ENCODE measurements around the gene LY86. TPM values are rescaled to one million over a fixed set of nuclear protein-coding genes. Genes with fewer than 3 reads are reported as not detected.

Gene LY86
- total and polyA plus RNA-seq, 2 donors (not counting 3 experiments of a cell fraction or from before 2014, with no cell fraction given): not detected

- H3K4me2 ChIP-seq (ENCODE audit: insufficient read depth, low read length): no peak overlapping the region
- TF ChIP-seq POLR2A (IDR thresholded peaks at IDR 0.05; ENCODE audit: low read depth, low read length) (no peak), JUN (IDR thresholded peaks at IDR 0.05; ENCODE audit: borderline replicate concordance, insufficient read depth, insufficient read length, low read depth) (no peak), POLR2AphosphoS5 (IDR thresholded peaks at IDR 0.05; ENCODE audit: insufficient read depth, low read depth, low read length) (no peak)
- intact Hi-C loops (cut with micrococcal nuclease) (no loop called here), dilution Hi-C loops (cut with MboI; ENCODE audit: extremely low pct_ligation_motif_present, low sequenced_read_pairs) (no loop called here)
- POLR2A ChIA-PET: no interaction called here
- no peaks in the 10 kb centered on the region for H3K9me3 ChIP-seq (replicated peaks; ENCODE audit: control insufficient read depth, insufficient read depth, low read length)
- no peak overlapping the region for H3K9ac ChIP-seq (replicated peaks; ENCODE audit: extremely low read depth, insufficient read depth, low read length)
- no peaks in the 10 kb centered on the region for H3K36me3 ChIP-seq (ENCODE audit: control insufficient read depth in 2 of 2, extremely low read depth in 1 of 2, insufficient read depth in 2 of 2, low read length in 2 of 2)
- H3K79me2 ChIP-seq (ENCODE audit: control insufficient read depth, insufficient read depth, low read length): no peaks in the 10 kb centered on the region
- no peak overlapping the region for H3K4me3 ChIP-seq (replicated peaks in 1 of 3; ENCODE audit: insufficient read depth in 1 of 3, low read depth in 1 of 3, low read length in 3 of 3)
- CTCF ChIA-PET: no interaction called here
- FAIRE-seq (no peak), DNase-seq (ENCODE audit: low read depth, low spot score) (no peak)
- no peak overlapping the region for H3K27ac ChIP-seq (ENCODE audit: insufficient read depth, low read depth, low read length)
- H4K20me1 ChIP-seq (replicated peaks; ENCODE audit: control insufficient read depth, extremely low read depth, insufficient read depth, low read length): no peaks in the 10 kb centered on the region
- H3K9me1 ChIP-seq (replicated peaks; ENCODE audit: control insufficient read depth, extremely low read depth, insufficient read depth, low read length): no peaks in the 10 kb centered on the region
- BruUV-seq (replicated peaks): no TSS peak
- H3K27me3 ChIP-seq (ENCODE audit: control insufficient read depth in 2 of 2, insufficient read depth in 2 of 2, low read length in 2 of 2): no peaks in the 10 kb centered on the region
- no peak overlapping the region for H2AFZ ChIP-seq (ENCODE audit: low read depth, low read length)
- H3K4me1 ChIP-seq (ENCODE audit: control insufficient read depth, extremely low read depth, insufficient read depth, low read length): no peaks in the 10 kb centered on the region
These were observed 19.3 kb upstream of the LY86 start for GRCh38 chr6:6569096-6569810.

- Histone ChIP-seq H3K36me3 (ENCODE audit: control insufficient read depth in 2 of 2, extremely low read depth in 1 of 2, insufficient read depth in 2 of 2, low read length in 2 of 2) (no peaks in the 10 kb centered on the region), H3K9me3 (replicated peaks; ENCODE audit: control insufficient read depth, insufficient read depth, low read length) (no peaks in the 10 kb centered on the region), H3K79me2 (ENCODE audit: control insufficient read depth, insufficient read depth, low read length) (no peaks in the 10 kb centered on the region), H3K9ac (replicated peaks; ENCODE audit: extremely low read depth, insufficient read depth, low read length) (no peak overlapping the region), H2AFZ (ENCODE audit: low read depth, low read length) (no peak overlapping the region), H3K9me1 (replicated peaks; ENCODE audit: control insufficient read depth, extremely low read depth, insufficient read depth, low read length) (no peaks in the 10 kb centered on the region), H3K27ac (ENCODE audit: insufficient read depth, low read depth, low read length) (no peak overlapping the region), H3K4me1 (ENCODE audit: control insufficient read depth, extremely low read depth, insufficient read depth, low read length) (no peaks in the 10 kb centered on the region), H3K4me3 (replicated peaks in 1 of 3; ENCODE audit: insufficient read depth in 1 of 3, low read depth in 1 of 3, low read length in 3 of 3) (no peak overlapping the region), H3K27me3 (ENCODE audit: control insufficient read depth in 2 of 2, insufficient read depth in 2 of 2, low read length in 2 of 2) (no peaks in the 10 kb centered on the region), H4K20me1 (replicated peaks; ENCODE audit: control insufficient read depth, extremely low read depth, insufficient read depth, low read length) (no peaks in the 10 kb centered on the region), H3K4me2 (ENCODE audit: insufficient read depth, low read length) (no peak overlapping the region)
- intact Hi-C loops (cut with micrococcal nuclease): no loop called here
- CTCF ChIA-PET: no interaction called here
- TF ChIP-seq JUN (IDR thresholded peaks at IDR 0.05; ENCODE audit: borderline replicate concordance, insufficient read depth, insufficient read length, low read depth): no peak
- no peak for TF ChIP-seq FOS (IDR thresholded peaks at IDR 0.05; ENCODE audit: borderline replicate concordance, insufficient read depth, low read length)
- TF ChIP-seq EZH2 (IDR thresholded peaks at IDR 0.05; ENCODE audit: borderline replicate concordance, low read depth, low read length, severe bottlenecking): no peak
- TF ChIP-seq CTCF (IDR thresholded peaks at IDR 0.05; ENCODE audit: extremely low read depth in 1 of 2, insufficient read depth in 1 of 2, low read depth in 1 of 2, low read length in 2 of 2): no peak
- no peak for TF ChIP-seq POLR2A (IDR thresholded peaks at IDR 0.05; ENCODE audit: low read depth, low read length)
- no peak for TF ChIP-seq GATA2 (IDR thresholded peaks at IDR 0.05; ENCODE audit: insufficient read depth, insufficient read length, low read depth, low read length)
- no peak for TF ChIP-seq MAX (IDR thresholded peaks at IDR 0.05; ENCODE audit: insufficient read depth, insufficient read length)
- TF ChIP-seq MYC (IDR thresholded peaks at IDR 0.05; ENCODE audit: low read depth, low read length): no peak
- no peak for TF ChIP-seq POLR2AphosphoS5 (IDR thresholded peaks at IDR 0.05; ENCODE audit: insufficient read depth, low read depth, low read length)
- dilution Hi-C loops (cut with MboI; ENCODE audit: extremely low pct_ligation_motif_present, low sequenced_read_pairs): no loop called here
- FAIRE-seq (no peak), DNase-seq (ENCODE audit: low read depth, low spot score) (no peak)
- no TSS peak for BruUV-seq (replicated peaks)
- POLR2A ChIA-PET: no interaction called here
These were observed 18.7 kb upstream of the LY86 start for GRCh38 chr6:6569811-6570164.
